ENCODE measurements around the gene LAMA3.
"Not testable (repeated sequence)": the region's sequence is repeated elsewhere in the genome, so short reads cannot be mapped to it uniquely, and the experiment has no call there.

Gene LAMA3

GRCh38 chr18:23731861-23732260, 42.6 kb downstream of the LAMA3 start:
- no peak for DNase-seq (ENCODE audit: low spot score)

GRCh38 chr18:23732439-23732838, 43.2 kb downstream of the LAMA3 start:
- no peak for DNase-seq (ENCODE audit: low spot score)

- not testable (repeated sequence) for DNase-seq (ENCODE audit: low spot score)
Observed at GRCh38 chr18:23733265-23733664, 44.0 kb downstream of the LAMA3 start.

GRCh38 chr18:23733895-23734294, 44.6 kb downstream of the LAMA3 start:
- DNase-seq (ENCODE audit: low spot score): no peak

- no peak for DNase-seq (ENCODE audit: low spot score)
Observed at GRCh38 chr18:23735021-23735464, 45.8 kb downstream of the LAMA3 start.

- DNase-seq (ENCODE audit: low spot score): no peak
Observed at GRCh38 chr18:23737578-23737977, 48.3 kb downstream of the LAMA3 start.

- DNase-seq (ENCODE audit: low spot score): no peak
Observed at GRCh38 chr18:23738151-23738550, 48.9 kb downstream of the LAMA3 start.

- no peak for DNase-seq (ENCODE audit: low spot score)
Observed at GRCh38 chr18:23738575-23738974, 49.3 kb downstream of the LAMA3 start.

- peak; percentile 43 for DNase-seq (ENCODE audit: low spot score)
Observed at GRCh38 chr18:23740105-23740830, 51.0 kb downstream of the LAMA3 start.

- not testable (repeated sequence) for DNase-seq (ENCODE audit: low spot score)
Observed at GRCh38 chr18:23741967-23742366, 52.7 kb downstream of the LAMA3 start.

GRCh38 chr18:23743733-23744333, 54.6 kb downstream of the LAMA3 start:
- DNase-seq (ENCODE audit: low spot score): no peak

GRCh38 chr18:23745366-23745765, 56.1 kb downstream of the LAMA3 start:
- no peak for DNase-seq (ENCODE audit: low spot score)

GRCh38 chr18:23746851-23747250, 57.6 kb downstream of the LAMA3 start:
- no peak for DNase-seq (ENCODE audit: low spot score)

- no peak for DNase-seq (ENCODE audit: low spot score)
Observed at GRCh38 chr18:23752363-23752762, 63.1 kb downstream of the LAMA3 start.

- DNase-seq (ENCODE audit: low spot score): peak; percentile 58
Observed at GRCh38 chr18:23752796-23753195, 63.5 kb downstream of the LAMA3 start.

- no peak for DNase-seq (ENCODE audit: low spot score)
Observed at GRCh38 chr18:23756590-23757436, 67.6 kb downstream of the LAMA3 start.

- DNase-seq (ENCODE audit: low spot score): no peak
Observed at GRCh38 chr18:23757437-23757733, 68.1 kb downstream of the LAMA3 start.

GRCh38 chr18:23758281-23758680, 69.0 kb downstream of the LAMA3 start:
- DNase-seq (ENCODE audit: low spot score): no peak

GRCh38 chr18:23761941-23762340, 72.7 kb downstream of the LAMA3 start:
- no peak for DNase-seq (ENCODE audit: low spot score)

- DNase-seq (ENCODE audit: low spot score): no peak
Observed at GRCh38 chr18:23763343-23763742, 74.1 kb downstream of the LAMA3 start.

GRCh38 chr18:23765931-23766330, 76.7 kb downstream of the LAMA3 start:
- no peak for DNase-seq (ENCODE audit: low spot score)

GRCh38 chr18:23772327-23773024, 83.2 kb downstream of the LAMA3 start:
- DNase-seq (ENCODE audit: low spot score): no peak

Data from AG20443 (cell line).